H9 (cell line): ENCODE measurements around the gene KCNAB2. TPM values are rescaled to one million over a fixed set of nuclear protein-coding genes. Genes with fewer than 3 reads are reported as not detected.

Experiments
- DNase-seq: peaks from one replicate; pipeline ENCODE4 v3.0.0-alpha.2; 2017
- H2AFZ ChIP-seq: one replicate; pipeline ENCODE4 v1.6.1; 2013; ENCODE audit warnings: mild to moderate bottlenecking, low read length, control low read depth, moderate library complexity
- H2AK5ac ChIP-seq: 2 replicates; pipeline ENCODE4 v1.6.1; 2013; ENCODE audit warnings: low read length, control low read depth, mixed read lengths; ENCODE audit not compliant: insufficient read length
- H2BK120ac ChIP-seq: one replicate; pipeline ENCODE4 v1.6.1; 2013; ENCODE audit warnings: low read depth, mild to moderate bottlenecking, low read length, control low read depth, inconsistent platforms; ENCODE audit not compliant: poor library complexity, severe bottlenecking
- H2BK12ac ChIP-seq: 2 replicates; pipeline ENCODE4 v1.6.1; 2013; ENCODE audit warnings: low read length, control low read depth, mixed read lengths, low read depth; ENCODE audit not compliant: insufficient read length
- H2BK15ac ChIP-seq: 2 replicates; pipeline ENCODE4 v1.6.1; 2013; ENCODE audit warnings: low read depth, low read length, control low read depth
- H2BK20ac ChIP-seq: one replicate; pipeline ENCODE4 v1.6.1; 2013; ENCODE audit warnings: low read depth, mild to moderate bottlenecking, low read length, control low read depth, inconsistent platforms; ENCODE audit not compliant: poor library complexity, severe bottlenecking
- H2BK5ac ChIP-seq: 2 replicates; pipeline ENCODE4 v1.6.1; 2013; ENCODE audit warnings: low read length, control low read depth, mixed read lengths; ENCODE audit not compliant: insufficient read length
- H3K14ac ChIP-seq: 2 replicates; pipeline ENCODE4 v1.6.1; 2013; ENCODE audit warnings: low read length, control low read depth; ENCODE audit not compliant: insufficient read depth
- H3K18ac ChIP-seq: 2 replicates; pipeline ENCODE4 v1.6.1; 2013; ENCODE audit warnings: low read depth, mild to moderate bottlenecking, mixed read lengths, low read length, control low read depth; ENCODE audit not compliant: insufficient read length
- H3K23ac ChIP-seq: 2 replicates; pipeline ENCODE4 v1.6.1; 2013; ENCODE audit warnings: low read length, control low read depth, mixed read lengths, low read depth; ENCODE audit not compliant: insufficient read length
- H3K23me2 ChIP-seq: 2 replicates; pipeline ENCODE4 v1.6.1; 2013; ENCODE audit warnings: low read depth, mild to moderate bottlenecking, mixed read lengths, low read length, control low read depth; ENCODE audit not compliant: insufficient read length, poor library complexity, severe bottlenecking
- H3K27ac ChIP-seq: 2 replicates; pipeline ENCODE4 v1.5.1; 2013; ENCODE audit warnings: low read length, control low read depth, mixed read lengths, low read depth; ENCODE audit not compliant: insufficient read length
- H3K27me3 ChIP-seq: 2 replicates; pipeline ENCODE4 v1.6.1; 2013; ENCODE audit warnings: low read length, control low read depth, inconsistent platforms; ENCODE audit not compliant: insufficient read depth
- H3K4ac ChIP-seq: 2 replicates; pipeline ENCODE4 v1.6.1; 2013; ENCODE audit warnings: low read depth, mild to moderate bottlenecking, control low read depth, inconsistent platforms, low read length, moderate library complexity
- H3K4me1 ChIP-seq: 2 replicates; pipeline ENCODE4 v1.6.1; 2013; ENCODE audit warnings: low read length, control low read depth, inconsistent platforms; ENCODE audit not compliant: insufficient read depth
- H3K4me2 ChIP-seq: 2 replicates; pipeline ENCODE4 v1.6.1; 2013; ENCODE audit warnings: low read length, control low read depth, mixed read lengths; ENCODE audit not compliant: insufficient read length, insufficient read depth
- H3K56ac ChIP-seq: 2 replicates; pipeline ENCODE4 v1.6.1; 2013; ENCODE audit warnings: low read depth, mild to moderate bottlenecking, mixed read lengths, low read length, control low read depth; ENCODE audit not compliant: insufficient read length
- H3K79me1 ChIP-seq: 2 replicates; pipeline ENCODE4 v1.6.1; 2013; ENCODE audit warnings: low read depth, mild to moderate bottlenecking, moderate library complexity, low read length, control low read depth, inconsistent platforms; ENCODE audit not compliant: insufficient read depth, poor library complexity, severe bottlenecking
- H3K79me2 ChIP-seq: 2 replicates; pipeline ENCODE4 v1.6.1; 2013; ENCODE audit warnings: low read length, control low read depth, inconsistent platforms; ENCODE audit not compliant: insufficient read depth
- H3K9ac ChIP-seq: 2 replicates; pipeline ENCODE4 v1.6.1; 2013; ENCODE audit warnings: low read length, control low read depth, mixed read lengths; ENCODE audit not compliant: insufficient read length; ENCODE audit errors: extremely low read depth
- H3K9me3 ChIP-seq: one replicate; pipeline ENCODE4 v1.6.1; 2013; ENCODE audit warnings: low read depth, low read length, inconsistent platforms; ENCODE audit not compliant: control insufficient read depth
- H3T11ph ChIP-seq: one replicate; pipeline ENCODE4 v1.6.1; 2013; ENCODE audit warnings: mild to moderate bottlenecking, low read length, control low read depth, inconsistent platforms
- H4K20me1 ChIP-seq: one replicate; pipeline ENCODE4 v1.6.1; 2013; ENCODE audit not compliant: control insufficient read depth, insufficient read length, insufficient read depth
- H4K5ac ChIP-seq: 2 replicates; pipeline ENCODE4 v1.6.1; 2013; ENCODE audit warnings: low read depth, mild to moderate bottlenecking, mixed read lengths, low read length, control low read depth; ENCODE audit not compliant: insufficient read length
- H4K8ac ChIP-seq: replicated peaks from 2 replicates; pipeline ENCODE4 v1.6.1; 2013; ENCODE audit warnings: low read length, control low read depth, mixed read lengths, low read depth; ENCODE audit not compliant: insufficient read length
- H4K91ac ChIP-seq: 2 replicates; pipeline ENCODE4 v1.6.1; 2013; ENCODE audit warnings: low read depth, mild to moderate bottlenecking, moderate library complexity, mixed read lengths, low read length, control low read depth; ENCODE audit not compliant: insufficient read length
- H3K27ac Mint-ChIP-seq, 3 experiments: 2 replicates in 2 of 3; 3 replicates in 1 of 3; pipeline ENCODE4 v1.8.0; 2020 to 2021; ENCODE audit warnings: mixed read lengths in 3 of 3, mild to moderate bottlenecking in 1 of 3, moderate library complexity in 1 of 3
- H3K27me3 Mint-ChIP-seq: 2 replicates; pipeline ENCODE4 v1.8.0; 2021; ENCODE audit warnings: low read depth, mild to moderate bottlenecking, moderate library complexity, mixed read lengths
- H3K36me3 Mint-ChIP-seq, 3 experiments: 2 replicates in 2 of 3; 3 replicates in 1 of 3; pipeline ENCODE4 v1.8.0; 2020 to 2021; ENCODE audit warnings: low read depth in 3 of 3, mixed read lengths in 3 of 3; ENCODE audit not compliant: insufficient read depth in 1 of 3
- H3K4me1 Mint-ChIP-seq, 2 experiments: 2 replicates each; pipeline ENCODE4 v1.8.0; 2020; ENCODE audit warnings: mixed read lengths in 2 of 2
- H3K4me3 Mint-ChIP-seq, 2 experiments: 2 replicates in 1 of 2; 3 replicates in 1 of 2; pipeline ENCODE4 v1.8.0; 2020 to 2021; ENCODE audit warnings: mild to moderate bottlenecking in 2 of 2, mixed read lengths in 2 of 2, moderate library complexity in 1 of 2
- H3K9me3 Mint-ChIP-seq, 2 experiments: 2 replicates in 1 of 2; 3 replicates in 1 of 2; pipeline ENCODE4 v1.8.0; 2020; ENCODE audit warnings: mild to moderate bottlenecking in 2 of 2, mixed read lengths in 2 of 2, moderate library complexity in 1 of 2
- WGBS: extraction: QIAGEN DNeasy Blood & Tissue Kit; methylation state at CpG from one replicate; pipeline ENCODE4 v1.1.7; 2013; ENCODE audit warnings: missing lambda C conversion rate, low lambda C conversion rate, mixed read lengths; ENCODE audit not compliant: insufficient read length; ENCODE audit errors: extremely low coverage; 5-methylcytosine and 5-hydroxymethylcytosine counted together
- total RNA-seq: library from RNA; stranded (reverse); gene quantifications from 2 replicates; pipeline ENCODE4 v1.2.1, GENCODE V29; 2021
- TF ChIP-seq, protein P1 (sequence below): fragments of 200-600 bp; sonication (generic); conservative IDR thresholded peaks from 3 replicates; pipeline ENCODE4 v1.8.0; 2021; ENCODE audit warnings: antibody characterized with exemption, mild to moderate bottlenecking

The KCNAB2 gene
- total RNA-seq, 1 experiment from 2014 or later, result 8.3 TPM

DNA sequence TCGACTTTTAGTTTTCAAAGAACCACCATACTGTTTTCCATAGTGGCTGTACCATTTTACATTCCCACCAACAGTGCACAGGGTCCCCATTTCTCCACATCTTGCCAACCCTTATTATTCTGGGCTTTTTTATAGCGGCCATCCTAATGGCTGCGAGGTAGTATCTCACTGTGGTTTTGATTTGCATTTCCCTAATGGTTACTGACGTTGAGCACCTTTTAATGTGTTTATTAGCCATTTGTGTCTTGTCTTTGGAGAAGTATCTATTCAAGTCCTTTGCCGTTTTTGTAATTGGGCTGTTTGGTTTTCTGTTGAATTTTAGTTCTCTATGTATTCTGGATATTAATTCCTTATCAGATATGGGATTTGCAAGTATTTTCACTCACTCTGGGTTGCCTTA, 22.3 kb upstream of the KCNAB2 start:
- Mint-ChIP-seq H3K4me3 (no peak overlapping the region), H3K9me3 (no peaks in the 10 kb centered on the region), H3K27me3 (peaks cover 7% of the 10 kb centered on the region), H3K36me3 (no peaks in the 10 kb centered on the region), H3K4me1 (peaks cover 0 to 19% of the 10 kb centered on the region in 2 experiments; a peak in 2 of 4 replicates), H3K27ac (no peak overlapping the region)
- no peak overlapping the region for H2BK20ac ChIP-seq
- no peaks in the 10 kb centered on the region for H3K79me2 ChIP-seq
- H3K27ac ChIP-seq, result no peak overlapping the region
- no peak overlapping the region for H4K8ac ChIP-seq
- no peaks in the 10 kb centered on the region for H3K23me2 ChIP-seq
- H2BK120ac ChIP-seq, result no peak overlapping the region
- WGBS, result no CpG with 5 or more reads among the region's 5 CpGs
- H2BK15ac ChIP-seq, result no peak overlapping the region
- H3K18ac ChIP-seq, result no peak overlapping the region
- H3T11ph ChIP-seq, result no peak overlapping the region
- no peak overlapping the region for H4K5ac ChIP-seq
- no peak overlapping the region for H4K91ac ChIP-seq
- no peaks in the 10 kb centered on the region for H3K79me1 ChIP-seq
- no peak overlapping the region for H2BK5ac ChIP-seq
- no peak overlapping the region for H3K14ac ChIP-seq
- no peak overlapping the region for H3K56ac ChIP-seq
- H3K4me1 ChIP-seq, result peaks cover 2% of the 10 kb centered on the region; the same call in 1 of the 2 replicates
- H3K27me3 ChIP-seq, result no peaks in the 10 kb centered on the region
- H2BK12ac ChIP-seq, result no peak overlapping the region
- no peak overlapping the region for H3K23ac ChIP-seq
- H4K20me1 ChIP-seq, result no peaks in the 10 kb centered on the region
- no peak for DNase-seq
- no peak overlapping the region for H3K4me2 ChIP-seq
- no peak overlapping the region for H2AK5ac ChIP-seq
- TF ChIP-seq, protein P1, sequence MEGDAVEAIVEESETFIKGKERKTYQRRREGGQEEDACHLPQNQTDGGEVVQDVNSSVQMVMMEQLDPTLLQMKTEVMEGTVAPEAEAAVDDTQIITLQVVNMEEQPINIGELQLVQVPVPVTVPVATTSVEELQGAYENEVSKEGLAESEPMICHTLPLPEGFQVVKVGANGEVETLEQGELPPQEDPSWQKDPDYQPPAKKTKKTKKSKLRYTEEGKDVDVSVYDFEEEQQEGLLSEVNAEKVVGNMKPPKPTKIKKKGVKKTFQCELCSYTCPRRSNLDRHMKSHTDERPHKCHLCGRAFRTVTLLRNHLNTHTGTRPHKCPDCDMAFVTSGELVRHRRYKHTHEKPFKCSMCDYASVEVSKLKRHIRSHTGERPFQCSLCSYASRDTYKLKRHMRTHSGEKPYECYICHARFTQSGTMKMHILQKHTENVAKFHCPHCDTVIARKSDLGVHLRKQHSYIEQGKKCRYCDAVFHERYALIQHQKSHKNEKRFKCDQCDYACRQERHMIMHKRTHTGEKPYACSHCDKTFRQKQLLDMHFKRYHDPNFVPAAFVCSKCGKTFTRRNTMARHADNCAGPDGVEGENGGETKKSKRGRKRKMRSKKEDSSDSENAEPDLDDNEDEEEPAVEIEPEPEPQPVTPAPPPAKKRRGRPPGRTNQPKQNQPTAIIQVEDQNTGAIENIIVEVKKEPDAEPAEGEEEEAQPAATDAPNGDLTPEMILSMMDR, result no peak
- H3K4ac ChIP-seq, result no peak overlapping the region
- no peaks in the 10 kb centered on the region for H3K9me3 ChIP-seq
- no peak overlapping the region for H2AFZ ChIP-seq
- H3K9ac ChIP-seq, result no peak overlapping the region
